HCT116 (cell line): Measurements from ENCODE around the gene TBCD. TPM values are rescaled to one million over a fixed set of nuclear protein-coding genes. Genes with fewer than 3 reads are reported as not detected.

Experiments
- ATAC-seq: fragments of 200-7000 bp; cut with Tn5 transposase; 2 replicates; pipeline ENCODE4 v1.9.1; 2020; ENCODE audit warnings: mild to moderate bottlenecking, moderate library complexity
- BruUV-seq: library from RNA; stranded (reverse); fragments of 400-500 nt; replicated peaks from 2 replicates; lab custom pipeline; 2021; lab: Mats Ljungman, UMichigan
- CTCF ChIA-PET: fragments of 300-600 bp; sonication (Branson Sonifier 250); formaldehyde crosslinking; loops from one replicate; lab custom pipeline; 2021; ENCODE audit warnings: antibody characterized with exemption; lab: Charles Lee
- POLR2A ChIA-PET: fragments of 300-600, 350-600 bp; sonication (Branson Sonifier 250); formaldehyde crosslinking; loops from one replicate; lab custom pipeline; 2021; ENCODE audit warnings: antibody characterized with exemption; lab: Charles Lee
- RAD21 ChIA-PET, 2 experiments: fragments of 300-600 bp; sonication (Branson Sonifier 250); formaldehyde crosslinking; loops; one replicate each; lab custom pipeline; 2023; ENCODE audit warnings: low total read pairs in 2 of 2; ENCODE audit not compliant: uncharacterized antibody in 2 of 2, unreplicated experiment in 2 of 2, low non-redundant PET in 1 of 2; lab: Charles Lee
- DNase-seq: peaks from one replicate; pipeline ENCODE4 v3.0.0-alpha.2; 2010; ENCODE audit warnings: low read depth, low spot score
- H2AFZ ChIP-seq: fragments of 200-600 bp; shearing (Covaris generic), sonication (generic); 2 replicates; pipeline ENCODE4 v1.6.1; 2017; ENCODE audit warnings: low read depth, mixed run types, mixed read lengths, antibody characterized with exemption, low read length; ENCODE audit not compliant: poor library complexity, severe bottlenecking
- H3K27ac ChIP-seq: 2 replicates; pipeline ENCODE4 v1.5.1; 2012; ENCODE audit warnings: low read depth, low read length
- H3K27me3 ChIP-seq: fragments of 200-600 bp; sonication (generic); 2 replicates; pipeline ENCODE4 v1.6.1; 2016; ENCODE audit warnings: mixed run types, low read length, mixed read lengths; ENCODE audit not compliant: insufficient read depth
- H3K36me3 ChIP-seq, 2 experiments: fragments of 200-500 bp in 1 of 2; fragments of 200-600 bp in 1 of 2; sonication (Bioruptor generic) in 1 of 2; sonication (generic) in 1 of 2; 2 replicates each; pipeline versions ENCODE4 v1.5.1 to v1.6.1; 2014 to 2016; ENCODE audit warnings: low read length in 2 of 2, inconsistent platforms in 1 of 2, mixed read lengths in 1 of 2, mixed run types in 1 of 2; ENCODE audit not compliant: insufficient read depth in 2 of 2, control insufficient read depth in 1 of 2
- H3K4me1 ChIP-seq, 2 experiments: fragments of 200-600 bp in 1 of 2; sonication (generic) in 1 of 2; 2 replicates each; pipeline versions ENCODE4 v1.5.1 to v1.6.1; 2012 to 2017; ENCODE audit warnings: low read length in 2 of 2, inconsistent platforms in 1 of 2, mild to moderate bottlenecking in 1 of 2, mixed read lengths in 1 of 2, mixed run types in 1 of 2, moderate library complexity in 1 of 2; ENCODE audit not compliant: insufficient read depth in 2 of 2, control insufficient read depth in 1 of 2
- H3K4me2 ChIP-seq: fragments of 200-600 bp; sonication (generic); 2 replicates; pipeline ENCODE4 v1.6.1; 2017; ENCODE audit warnings: mixed run types, low read length, mixed read lengths
- H3K4me3 ChIP-seq, 2 experiments: fragments of 200-600 bp in 1 of 2; sonication (generic) in 1 of 2; replicated peaks in 1 of 2; 2 replicates each; pipeline ENCODE4 v1.5.1; 2011 to 2016; ENCODE audit warnings: low read length in 2 of 2, control low read depth in 1 of 2, low read depth in 1 of 2, mild to moderate bottlenecking in 1 of 2, mixed read lengths in 1 of 2, mixed run types in 1 of 2
- H3K79me2 ChIP-seq: fragments of 200-600 bp; sonication (generic); 2 replicates; pipeline ENCODE4 v1.6.1; 2017; ENCODE audit warnings: mild to moderate bottlenecking, mixed run types, low read length, moderate library complexity, mixed read lengths; ENCODE audit not compliant: insufficient read depth
- H3K9ac ChIP-seq: fragments of 200-600 bp; sonication (generic); 2 replicates; pipeline ENCODE4 v1.6.1; 2016; ENCODE audit warnings: low read length, mixed read lengths
- H3K9me2 ChIP-seq: fragments of 200-600 bp; sonication (generic), shearing (Covaris generic); 2 replicates; pipeline ENCODE4 v1.6.1; 2017; ENCODE audit warnings: mixed run types, mild to moderate bottlenecking, moderate library complexity; ENCODE audit not compliant: insufficient read depth
- H3K9me3 ChIP-seq, 2 experiments: fragments of 200-500 bp in 1 of 2; fragments of 200-600 bp in 1 of 2; sonication (Bioruptor generic) in 1 of 2; sonication (generic) in 1 of 2; 2 replicates each; pipeline ENCODE4 v1.6.1; 2014 to 2017; ENCODE audit warnings: low read length in 2 of 2, mixed read lengths in 2 of 2, inconsistent platforms in 1 of 2, low read depth in 1 of 2, mild to moderate bottlenecking in 1 of 2, mixed run types in 1 of 2, moderate library complexity in 1 of 2; ENCODE audit not compliant: control insufficient read depth in 1 of 2, insufficient read depth in 1 of 2
- H4K20me1 ChIP-seq: fragments of 200-600 bp; sonication (generic), shearing (Covaris generic); 2 replicates; pipeline ENCODE4 v1.6.1; 2017; ENCODE audit warnings: mixed run types, mild to moderate bottlenecking, moderate library complexity; ENCODE audit not compliant: insufficient read depth
- EGR1 ChIP-seq: IDR thresholded peaks from 2 replicates; pipeline ENCODE4 v1.6.1; 2012; ENCODE audit warnings: low read depth
- ELF1 ChIP-seq: IDR thresholded peaks from 2 replicates; pipeline ENCODE4 v1.6.1; 2012; ENCODE audit warnings: low read depth, borderline replicate concordance
- EZH2phosphoT487 ChIP-seq: fragments of 200-600 bp; IDR thresholded peaks from 2 replicates; pipeline ENCODE4 v1.6.1; 2018; ENCODE audit warnings: antibody characterized with exemption, borderline replicate concordance
- FOSL1 ChIP-seq: IDR thresholded peaks from 2 replicates; pipeline ENCODE4 v1.6.1; 2012; ENCODE audit warnings: low read depth
- SIN3A ChIP-seq: IDR thresholded peaks from 2 replicates; pipeline ENCODE4 v1.6.1; 2012; ENCODE audit warnings: low read depth
- TCF7L2 ChIP-seq: IDR thresholded peaks from 2 replicates; pipeline ENCODE4 v1.7.0; 2011; ENCODE audit warnings: borderline replicate concordance, inconsistent platforms; ENCODE audit not compliant: insufficient read depth, insufficient read length; ENCODE audit errors: extremely low read depth
- YY1 ChIP-seq: IDR thresholded peaks from 2 replicates; pipeline ENCODE4 v1.6.1; 2011; ENCODE audit warnings: low read length, low read depth, moderate library complexity, mild to moderate bottlenecking; ENCODE audit not compliant: insufficient replicate concordance; ENCODE audit errors: extremely low read depth
- ZNF274 ChIP-seq: fragments of 200-500 bp; sonication (Bioruptor generic); IDR thresholded peaks from 2 replicates; pipeline ENCODE4 v1.6.1; 2014; ENCODE audit warnings: mild to moderate bottlenecking, low read depth, low read length, inconsistent platforms
- intact Hi-C: fragments of 100-400 bp; cut with micrococcal nuclease; formaldehyde crosslinking; loops from 2 replicates; pipeline ENCODE4 v1.10.0; 2022
- total RNA-seq: library from RNA; stranded (reverse); gene quantifications from one replicate; pipeline ENCODE4 v1.2.1, GENCODE V29; 2021; ENCODE audit not compliant: unreplicated experiment
- TF ChIP-seq, protein P1 (sequence below): IDR thresholded peaks from 2 replicates; pipeline ENCODE4 v1.6.1; 2012

Gene TBCD
- total RNA-seq, 1 experiment from 2014 or later, result 152 TPM

DNA sequence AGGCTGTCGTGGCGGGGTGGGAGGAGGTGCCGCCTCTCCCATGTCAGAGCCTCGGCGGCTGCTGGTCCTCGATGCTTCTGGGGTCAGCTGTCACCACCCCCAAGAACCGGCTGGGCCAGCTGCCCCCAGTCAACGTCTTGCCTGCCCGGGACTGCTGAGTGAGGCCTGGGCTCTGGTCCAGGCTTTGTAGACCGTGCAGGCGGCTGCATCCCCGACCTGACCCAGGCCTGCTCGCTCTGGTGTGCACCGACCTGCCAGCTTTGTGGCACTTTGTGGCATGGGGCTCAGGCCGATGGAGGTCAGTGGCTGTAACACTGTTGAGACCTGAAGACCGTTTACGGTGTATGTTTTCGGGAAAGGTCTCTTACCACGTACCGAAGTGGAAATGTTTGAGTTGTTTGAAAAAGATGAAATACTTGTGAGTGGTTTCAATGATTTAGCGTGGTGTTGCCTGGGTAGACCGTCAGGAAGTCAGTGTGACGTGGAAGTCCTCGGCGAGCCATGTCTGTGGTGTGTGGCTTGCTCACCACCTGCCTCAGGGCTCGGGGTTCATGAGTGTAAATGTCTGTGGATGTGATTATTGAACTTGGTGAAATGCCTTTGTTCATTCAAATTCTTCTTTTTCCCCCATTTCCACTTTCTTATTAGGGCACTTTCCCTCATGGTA, 141.2 kb downstream of the TBCD start (continued):
- TF ChIP-seq TCF7L2 (no peak), EZH2phosphoT487 (no peak), EGR1 (no peak), FOSL1 (no peak), SIN3A (no peak)
- TF ChIP-seq, protein P1, sequence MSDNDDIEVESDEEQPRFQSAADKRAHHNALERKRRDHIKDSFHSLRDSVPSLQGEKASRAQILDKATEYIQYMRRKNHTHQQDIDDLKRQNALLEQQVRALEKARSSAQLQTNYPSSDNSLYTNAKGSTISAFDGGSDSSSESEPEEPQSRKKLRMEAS, result no peak

GRCh38 chr17:82893779-82894178, 141.9 kb downstream of the TBCD start:
- Histone ChIP-seq H3K36me3 (peaks cover 0 to 5% of the 10 kb centered on the region in 2 experiments; a peak in 1 of 4 replicates), H3K4me1 (peaks cover 13 to 16% of the 10 kb centered on the region in 2 experiments; a peak in 3 of 4 replicates), H3K4me3 (no peak overlapping the region), H3K9ac (no peak overlapping the region), H3K4me2 (no peak overlapping the region), H3K9me3 (no peaks in the 10 kb centered on the region), H3K79me2 (no peaks in the 10 kb centered on the region)
- no peak for ATAC-seq
- RAD21 ChIA-PET, result no interaction called here
- intact Hi-C loops, result no loop called here
- no peak for TF ChIP-seq ELF1
- TF ChIP-seq YY1, result no peak
- TF ChIP-seq ZNF274, result no peak
- TF ChIP-seq, all 23 proteins: peak for 0
- BruUV-seq, result no TSS peak
- H3K9me2 ChIP-seq, result no peaks in the 10 kb centered on the region
- H3K27ac ChIP-seq, result no peak overlapping the region
- ChIA-PET POLR2A (no interaction called here), CTCF (no interaction called here)
- H2AFZ ChIP-seq, result no peak overlapping the region
- H4K20me1 ChIP-seq, result no peaks in the 10 kb centered on the region
- no peaks in the 10 kb centered on the region for H3K27me3 ChIP-seq
- DNase-seq, result no peak
